Skeletal muscle cell (primary cell): ENCODE data around the gene PRKCD.
A peak's percentile ranks its signal among the peaks of the same experiment; 100 is the strongest.

Experiments
- DNase-seq: peaks from one replicate; pipeline ENCODE4 v3.0.0-alpha.2; 2010; ENCODE audit warnings: low read depth
- H3K4me3 ChIP-seq: 2 replicates; pipeline ENCODE4 v1.5.1; 2011; ENCODE audit warnings: low read depth, mild to moderate bottlenecking, control low read depth, low read length, moderate library complexity

The PRKCD gene

DNA sequence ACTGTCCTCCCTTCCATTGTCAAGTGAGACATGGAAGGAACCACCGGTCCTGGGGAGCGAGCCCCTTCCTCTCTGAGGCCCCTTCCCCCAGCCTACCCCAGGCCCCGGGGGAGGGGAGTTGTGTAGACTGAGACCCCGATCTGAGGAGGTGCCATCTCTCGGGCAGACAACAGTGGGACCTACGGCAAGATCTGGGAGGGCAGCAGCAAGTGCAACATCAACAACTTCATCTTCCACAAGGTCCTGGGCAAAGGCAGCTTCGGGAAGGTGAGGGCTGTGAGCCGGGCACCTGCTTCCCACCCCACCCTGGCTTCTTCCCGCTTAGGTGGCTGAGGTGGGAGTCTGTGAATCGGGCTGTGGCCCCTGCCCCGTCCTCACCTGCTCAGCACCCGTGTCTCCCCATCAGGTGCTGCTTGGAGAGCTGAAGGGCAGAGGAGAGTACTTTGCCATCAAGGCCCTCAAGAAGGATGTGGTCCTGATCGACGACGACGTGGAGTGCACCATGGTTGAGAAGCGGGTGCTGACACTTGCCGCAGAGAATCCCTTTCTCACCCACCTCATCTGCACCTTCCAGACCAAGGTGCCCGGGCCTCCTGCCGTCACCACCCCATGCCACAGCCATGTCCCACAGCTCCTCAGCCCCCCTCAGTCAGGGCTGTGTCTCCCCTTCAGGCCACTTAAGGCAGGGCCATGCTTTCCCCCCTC lies 24.9 kb downstream of the PRKCD start:
- DNase-seq: no peak
- H3K4me3 ChIP-seq: no peak overlapping the region

DNA sequence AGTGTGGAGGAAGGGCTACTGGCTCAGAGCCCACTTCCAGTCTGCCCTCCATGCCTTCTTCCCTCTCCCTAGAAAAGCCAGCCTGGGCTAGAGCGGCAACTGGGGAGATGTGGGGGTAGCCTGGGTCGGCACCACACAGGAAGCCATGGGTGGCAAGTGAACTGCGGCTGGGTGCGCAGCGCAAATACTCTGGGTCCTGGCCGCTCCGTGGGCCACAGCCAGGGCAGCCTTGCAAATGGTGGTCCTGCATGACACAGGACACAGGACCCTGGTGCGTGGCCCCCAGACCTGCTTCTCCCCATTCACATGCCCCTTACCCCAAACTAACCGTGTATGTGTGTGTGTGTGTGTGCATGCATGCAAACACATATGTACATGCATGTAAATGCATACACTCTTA lies 25.7 kb downstream of the PRKCD start:
- no peak overlapping the region for H3K4me3 ChIP-seq
- no peak for DNase-seq

DNA sequence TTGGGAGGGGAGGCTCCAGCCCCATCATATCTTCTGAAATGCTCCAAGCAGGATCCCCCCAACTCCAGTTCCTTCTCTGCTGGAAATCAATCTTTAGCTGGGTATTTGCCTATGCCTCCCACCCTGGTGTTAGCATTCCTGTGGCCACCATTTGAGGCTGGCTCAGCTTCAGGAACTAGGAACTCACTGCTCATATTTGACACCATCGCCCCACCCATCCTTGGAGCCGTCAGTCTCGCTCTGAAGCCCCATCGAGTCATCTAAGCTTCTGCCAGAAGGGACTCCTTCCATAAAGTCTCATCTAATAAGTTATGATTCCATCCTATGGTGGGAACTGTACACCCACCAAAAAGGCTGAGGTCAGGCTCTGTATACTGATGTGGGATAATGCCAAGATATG lies 26.4 kb downstream of the PRKCD start:
- no peak for DNase-seq

DNA sequence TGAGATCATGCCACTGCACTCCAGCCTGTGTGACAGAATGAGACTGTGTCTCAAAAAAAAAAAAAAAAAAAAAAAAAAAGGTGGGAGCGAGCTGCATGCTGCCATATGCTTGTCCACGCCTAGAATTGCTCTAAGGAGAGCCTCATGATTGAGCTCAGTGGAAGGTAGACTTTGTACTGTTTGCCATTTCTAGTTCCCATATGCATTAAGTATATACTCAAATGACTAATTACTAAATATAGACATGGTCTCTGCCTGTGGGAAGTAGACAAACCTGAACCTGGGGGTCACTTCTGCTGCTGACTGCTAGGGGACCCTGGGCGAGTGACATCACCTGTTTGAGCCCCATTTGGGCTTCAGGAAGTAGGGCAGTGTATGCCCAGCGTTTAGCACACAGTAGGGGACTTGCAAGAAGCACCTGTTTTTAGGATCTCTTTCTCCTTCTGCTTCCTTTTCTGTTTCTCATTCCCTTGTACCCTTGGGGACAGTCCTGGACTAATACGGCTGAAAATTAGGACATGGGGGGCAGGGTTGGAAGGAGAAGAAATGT lies 27.2 kb downstream of the PRKCD start:
- no peak overlapping the region for H3K4me3 ChIP-seq
- DNase-seq: no peak

More for the DNA sequence above, 26.4 kb downstream of the PRKCD start:
- H3K4me3 ChIP-seq: no peak overlapping the region

DNA sequence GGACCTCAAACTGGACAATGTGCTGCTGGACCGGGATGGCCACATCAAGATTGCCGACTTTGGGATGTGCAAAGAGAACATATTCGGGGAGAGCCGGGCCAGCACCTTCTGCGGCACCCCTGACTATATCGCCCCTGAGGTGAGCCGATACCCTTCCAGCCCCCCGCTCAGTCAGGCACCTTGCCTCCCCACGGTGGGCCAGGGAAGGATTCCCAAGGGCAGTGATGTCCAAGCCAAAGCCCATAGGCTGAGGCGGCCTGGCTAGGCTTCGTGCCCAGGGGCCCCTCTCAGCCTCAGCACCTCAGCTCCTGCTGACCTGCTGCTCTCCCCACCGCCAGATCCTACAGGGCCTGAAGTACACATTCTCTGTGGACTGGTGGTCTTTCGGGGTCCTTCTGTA lies 27.7 kb downstream of the PRKCD start:
- no peak for DNase-seq
- no peak overlapping the region for H3K4me3 ChIP-seq

DNA sequence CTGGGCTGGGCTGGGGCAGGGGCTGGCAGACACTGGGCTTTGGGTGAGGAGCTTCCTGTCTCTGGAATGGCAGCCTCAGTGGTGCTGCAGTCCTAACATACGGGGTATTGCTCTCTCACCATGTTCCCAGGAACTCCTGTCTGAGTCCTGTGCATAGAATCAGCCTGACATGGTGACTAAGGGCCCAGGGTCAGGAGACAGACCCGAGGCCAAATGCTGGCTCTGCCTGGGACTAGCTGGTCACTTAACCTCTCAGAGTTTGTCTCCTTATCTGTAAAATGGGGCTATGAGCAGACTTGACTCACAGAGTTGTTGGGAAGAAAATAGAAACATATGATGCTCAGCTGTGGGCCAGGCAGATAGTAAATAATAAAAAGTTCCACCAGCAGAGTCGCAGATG lies 28.3 kb downstream of the PRKCD start:
- DNase-seq: no peak
- H3K4me3 ChIP-seq: no peak overlapping the region

DNA sequence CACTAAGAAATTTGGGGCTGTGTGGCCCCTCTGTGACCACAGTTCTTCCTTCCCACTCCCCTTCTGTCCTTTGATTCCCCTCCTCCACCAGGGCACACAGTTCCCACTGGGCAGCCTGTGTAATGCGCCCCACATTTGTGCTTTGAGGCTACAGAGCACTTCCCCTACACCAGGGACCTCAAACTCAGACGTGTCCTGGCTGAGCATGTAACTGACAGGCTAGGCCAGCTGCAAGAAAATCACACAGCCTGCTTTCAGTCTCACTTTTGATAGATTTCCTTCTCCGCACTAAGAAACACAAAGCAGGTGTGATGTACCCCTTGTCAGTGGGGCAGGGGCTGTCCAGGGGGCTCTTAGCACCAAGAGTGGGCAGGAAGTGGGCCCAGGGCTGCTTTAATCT lies 29.6 kb downstream of the PRKCD start:
- no peak overlapping the region for H3K4me3 ChIP-seq
- no peak for DNase-seq

DNA sequence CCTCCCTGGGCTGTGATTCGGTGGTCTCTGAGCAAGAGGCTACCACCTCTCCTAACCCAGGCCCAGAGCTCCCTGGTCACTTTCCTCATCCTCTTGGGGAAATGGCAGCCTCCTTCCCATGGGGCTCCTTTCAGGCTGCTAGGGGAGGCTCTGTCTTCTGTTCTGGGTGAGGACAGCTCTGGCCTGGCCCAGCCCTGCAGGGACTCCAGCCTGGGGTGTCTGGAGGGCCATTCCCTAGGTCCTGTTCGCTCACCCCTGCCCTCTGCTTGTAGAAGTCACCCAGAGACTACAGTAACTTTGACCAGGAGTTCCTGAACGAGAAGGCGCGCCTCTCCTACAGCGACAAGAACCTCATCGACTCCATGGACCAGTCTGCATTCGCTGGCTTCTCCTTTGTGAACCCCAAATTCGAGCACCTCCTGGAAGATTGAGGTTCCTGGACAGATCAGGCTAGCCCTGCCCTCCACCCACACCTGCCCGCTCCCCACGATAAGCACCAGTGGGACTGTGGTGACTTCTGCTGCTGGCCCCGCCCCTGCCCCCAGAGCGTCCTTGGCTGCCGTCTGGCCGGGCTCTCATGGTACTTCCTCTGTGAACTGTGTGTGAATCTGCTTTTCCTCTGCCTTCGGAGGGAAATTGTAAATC lies 30.9 kb downstream of the PRKCD start:
- no peak overlapping the region for H3K4me3 ChIP-seq
- no peak for DNase-seq

DNA sequence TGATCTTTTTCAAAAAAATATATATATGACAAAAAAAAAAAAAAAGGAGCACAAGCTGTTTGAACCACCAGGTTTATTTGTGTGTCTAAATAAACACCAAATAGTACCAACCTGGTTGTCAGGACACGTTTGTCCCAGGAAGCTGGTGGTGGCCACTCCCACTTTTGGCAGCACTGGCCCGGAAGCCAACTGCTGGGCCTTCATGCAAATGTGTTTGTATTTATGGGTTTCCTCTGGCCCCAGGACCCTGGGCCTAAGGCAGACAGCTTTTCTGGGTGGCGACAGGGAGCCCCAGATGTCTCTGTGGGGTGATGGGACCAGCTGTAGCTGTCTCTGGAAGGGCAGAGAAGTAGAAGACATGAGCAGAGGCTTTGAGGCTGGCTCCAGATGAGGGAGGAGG lies 31.6 kb downstream of the PRKCD start:
- H3K4me3 ChIP-seq: no peak overlapping the region
- no peak for DNase-seq

DNA sequence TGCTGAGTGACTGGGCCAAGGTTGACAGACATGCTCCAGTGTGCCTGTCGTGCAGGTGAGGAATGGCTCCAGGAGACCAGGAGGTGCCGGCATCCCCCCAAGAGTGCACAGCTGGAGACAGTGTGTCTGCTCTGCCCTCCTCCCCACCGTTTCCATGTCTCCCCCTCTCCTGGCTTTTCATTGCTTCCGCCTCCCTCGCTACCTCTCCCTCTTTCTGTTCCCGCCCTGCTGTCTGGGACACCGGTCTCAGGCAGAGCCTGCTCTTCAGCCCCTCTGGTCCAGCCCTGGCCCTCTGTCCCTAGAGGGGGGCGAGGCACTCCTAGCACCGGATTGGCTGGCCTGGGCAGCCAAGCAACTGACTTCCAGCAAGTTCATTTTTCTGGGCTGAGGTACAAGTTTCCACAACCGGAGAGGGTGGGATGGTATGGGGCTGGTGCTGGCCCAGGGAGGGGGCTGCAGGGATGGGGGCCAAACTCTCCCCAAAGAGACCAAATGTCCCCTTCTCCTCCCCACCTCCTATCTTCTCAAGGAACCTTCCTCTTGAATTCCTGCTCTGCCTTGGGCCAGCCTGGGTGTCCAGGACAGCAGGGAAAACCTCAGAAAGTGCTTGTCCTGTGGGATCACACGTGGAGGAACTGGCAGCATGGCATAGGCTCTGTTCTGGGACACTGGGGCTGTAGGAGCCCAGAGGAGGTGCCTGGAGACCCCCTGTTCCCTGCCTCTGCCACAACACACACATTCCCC lies 32.6 kb downstream of the PRKCD start:
- no peak for DNase-seq
- H3K4me3 ChIP-seq: no peak overlapping the region

DNA sequence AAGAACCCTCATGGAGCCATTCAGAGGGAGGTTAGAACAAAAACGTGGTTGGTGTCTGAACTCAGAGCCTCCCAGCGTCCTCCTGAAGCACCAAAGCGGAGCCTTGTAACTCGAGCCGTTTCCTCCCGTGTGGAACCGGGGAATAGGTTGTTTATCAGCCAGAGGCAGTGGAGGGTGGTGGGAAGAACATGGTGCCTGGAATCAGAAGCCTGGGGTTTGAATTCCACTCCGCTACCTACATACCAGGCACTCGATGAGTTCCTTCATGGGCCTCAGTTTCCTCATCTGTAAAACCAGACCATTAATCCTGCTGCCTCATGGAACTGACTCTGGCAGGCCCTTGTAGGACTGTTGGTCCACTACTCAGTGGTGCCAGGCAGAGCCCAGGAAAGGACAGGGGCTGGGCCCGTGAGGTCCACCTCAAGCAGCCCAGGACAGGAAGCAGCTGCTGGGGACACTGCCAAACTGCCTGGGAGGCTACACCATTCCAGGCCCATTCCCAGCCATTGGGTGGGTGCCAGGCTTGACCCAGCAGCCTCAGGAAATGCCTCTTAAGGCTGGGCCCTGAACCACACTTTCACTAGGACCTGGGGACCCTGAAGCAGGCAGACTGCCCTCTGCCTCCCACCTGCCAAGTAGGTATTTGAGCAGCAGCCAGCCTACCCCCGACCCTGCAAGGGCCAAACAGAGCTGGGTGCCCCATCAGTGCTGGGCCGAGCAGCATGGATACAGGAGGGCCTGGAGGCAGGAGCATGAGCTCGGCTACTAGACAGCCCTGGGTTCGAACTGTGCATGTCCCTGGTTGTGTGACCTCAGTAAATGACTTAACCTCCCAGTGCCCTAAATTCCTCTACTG lies 33.4 kb downstream of the PRKCD start:
- DNase-seq: peak; percentile 18
- H3K4me3 ChIP-seq: no peak overlapping the region

DNA sequence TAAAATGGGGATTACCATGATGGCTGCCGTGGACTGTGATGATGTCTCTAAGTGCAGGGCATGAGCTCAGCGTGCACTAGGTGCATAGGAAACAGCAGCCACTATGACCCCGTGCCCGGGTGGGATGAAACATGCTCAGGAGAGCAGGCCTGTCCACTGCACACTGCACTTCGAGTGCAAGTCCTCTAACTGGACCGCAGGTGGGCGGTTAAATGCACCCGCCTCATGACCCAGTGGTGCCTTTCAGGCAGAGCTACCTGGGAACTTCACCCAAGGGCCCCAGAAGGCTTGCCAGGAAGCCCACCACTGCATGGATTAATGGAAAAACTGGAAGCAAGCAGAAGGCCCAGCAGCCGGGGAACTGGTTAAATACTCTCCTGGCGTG lies 34.0 kb downstream of the PRKCD start:
- no peak overlapping the region for H3K4me3 ChIP-seq
- no peak for DNase-seq

DNA sequence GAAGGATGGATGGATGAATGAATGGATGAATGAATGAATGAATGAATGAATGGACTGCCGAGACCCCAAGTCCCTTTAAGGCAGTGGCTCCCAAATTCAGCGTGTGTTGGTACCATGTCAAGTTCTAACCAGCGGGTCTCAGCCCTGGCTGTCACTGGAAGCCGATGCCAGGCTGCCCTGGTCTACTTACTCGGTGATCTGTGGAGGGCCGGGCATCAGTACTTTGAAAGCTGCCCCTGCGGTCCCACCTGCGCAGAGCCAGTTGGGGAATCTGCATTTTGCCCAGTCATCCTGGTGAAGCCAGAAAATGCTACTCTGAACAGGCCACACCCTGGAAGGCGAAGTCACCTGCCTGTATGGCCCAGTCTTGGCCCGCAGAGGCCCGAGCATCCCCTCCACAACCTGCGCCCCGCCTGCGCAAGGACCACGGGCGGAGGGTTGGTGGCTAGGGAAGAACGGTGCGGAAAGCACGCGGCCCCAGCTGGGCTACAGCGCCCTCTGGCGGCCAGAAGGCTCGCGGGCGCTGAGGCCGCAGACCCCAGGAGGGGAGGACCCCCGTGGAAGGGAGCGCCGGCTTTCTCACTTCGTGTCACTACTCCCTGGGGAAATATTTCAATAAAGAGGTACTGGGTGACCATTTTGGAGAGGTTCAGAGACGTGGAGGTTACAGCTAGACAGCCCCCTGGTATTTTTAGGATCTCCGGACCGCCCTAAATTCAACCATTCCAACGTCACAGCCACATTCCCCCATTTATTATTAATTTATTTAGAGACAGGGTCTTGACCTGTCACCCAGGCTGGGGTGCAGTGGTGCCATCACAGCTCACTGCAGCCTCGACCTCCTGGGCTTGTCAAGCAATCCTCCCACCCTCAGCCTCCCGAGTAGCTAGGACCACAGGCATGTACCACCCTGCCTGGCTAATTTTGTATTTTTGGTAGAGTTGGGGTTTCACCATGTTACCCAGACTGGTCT lies 34.9 kb downstream of the PRKCD start:
- DNase-seq: no peak

DNA sequence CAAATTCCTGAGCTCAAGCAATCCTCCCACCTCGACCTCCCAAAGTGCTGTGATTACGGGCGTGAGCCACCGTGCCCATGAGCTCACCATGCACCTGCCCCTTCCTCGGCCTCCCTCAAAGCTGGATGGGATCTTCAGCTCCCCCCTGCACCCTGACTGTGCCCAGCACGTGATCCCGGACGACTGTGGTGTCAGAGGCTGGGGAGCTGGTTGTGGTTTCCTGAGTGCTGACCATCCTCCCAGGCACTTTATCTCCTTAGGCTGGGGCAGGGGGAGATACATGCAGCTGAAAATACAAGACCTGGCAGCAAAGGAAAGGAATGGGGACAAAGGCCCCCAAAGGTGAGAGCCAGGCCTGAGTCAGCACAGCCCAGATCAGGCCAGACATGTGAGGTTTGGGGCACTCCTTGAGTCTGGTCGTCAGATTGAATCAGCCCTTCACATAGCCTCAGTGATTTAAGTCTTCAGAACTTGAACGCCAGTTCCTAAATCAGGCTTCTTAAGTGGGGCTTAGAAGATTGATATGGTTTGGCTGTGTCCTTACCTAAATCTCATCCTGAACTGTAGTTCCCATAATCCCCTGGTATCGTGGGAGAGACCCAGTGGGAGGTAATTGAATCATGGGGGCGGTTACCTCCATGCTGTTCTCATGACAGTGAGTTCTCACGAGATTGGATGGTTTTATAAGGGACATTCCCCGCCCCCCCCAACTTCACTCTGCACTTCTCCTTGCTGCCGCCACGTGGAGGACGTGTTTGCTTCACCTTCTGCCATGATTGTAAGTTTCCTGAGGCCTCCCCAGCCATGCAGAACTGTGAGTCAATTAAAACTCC lies 35.8 kb downstream of the PRKCD start:
- no peak overlapping the region for H3K4me3 ChIP-seq
- peak; percentile 31 for DNase-seq

More for the DNA sequence above, 34.9 kb downstream of the PRKCD start:
- no peak overlapping the region for H3K4me3 ChIP-seq

DNA sequence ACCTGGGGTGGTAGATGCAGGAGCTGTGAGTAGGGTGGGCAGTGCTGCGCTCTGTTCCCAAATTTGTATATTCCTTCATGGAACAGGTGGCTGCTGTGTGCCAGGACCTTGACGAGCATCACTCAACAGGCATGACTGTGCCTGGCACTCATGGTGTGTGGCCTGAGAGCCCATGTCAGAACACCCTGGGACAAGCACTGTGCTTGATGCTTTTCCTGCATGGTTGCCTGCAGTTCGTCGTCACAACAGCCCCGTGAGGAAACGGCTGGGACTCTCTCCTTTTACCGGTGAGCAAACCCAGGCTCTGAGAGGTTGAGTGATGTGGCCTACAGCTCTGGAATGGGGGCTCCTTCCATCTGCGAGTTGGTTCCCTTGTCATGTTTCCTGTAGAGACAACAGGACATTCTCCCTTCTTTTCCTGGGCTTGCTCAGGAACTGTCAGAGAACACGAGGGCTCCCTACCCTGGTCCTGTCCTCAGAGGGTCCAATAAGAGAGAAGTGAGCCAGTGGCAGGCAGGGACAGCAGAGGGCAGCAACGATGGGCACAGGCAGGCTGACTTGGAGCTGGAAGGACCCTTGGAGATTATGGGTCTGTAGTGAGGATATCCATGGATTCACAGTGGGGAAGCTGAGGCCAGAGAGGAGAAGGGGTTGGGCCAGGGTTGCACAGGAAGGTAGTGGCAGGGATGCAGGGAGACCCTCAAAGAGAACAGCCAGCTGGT lies 37.4 kb downstream of the PRKCD start:
- H3K4me3 ChIP-seq: no peak overlapping the region
- DNase-seq: no peak

DNA sequence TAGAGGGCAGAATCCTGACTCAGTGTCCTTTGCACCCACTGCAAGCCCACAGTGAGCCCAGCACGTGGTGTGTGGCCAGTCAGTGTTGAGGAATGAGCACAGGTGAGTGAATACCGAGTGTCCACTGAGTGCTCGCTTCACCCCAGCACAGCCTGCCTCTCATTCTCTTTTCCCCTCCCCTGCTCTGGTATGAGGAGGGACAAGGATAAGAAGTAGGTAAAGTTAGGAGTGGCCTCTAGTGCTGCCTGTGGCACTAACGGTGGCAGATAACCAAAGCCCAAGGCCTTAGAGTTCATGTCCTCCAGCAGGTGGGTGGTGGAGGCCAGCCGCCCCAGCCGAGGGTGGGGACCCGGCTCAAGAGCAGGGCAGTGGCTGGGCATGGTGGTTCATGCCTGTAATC lies 38.0 kb downstream of the PRKCD start:
- no peak overlapping the region for H3K4me3 ChIP-seq
- no peak for DNase-seq

DNA sequence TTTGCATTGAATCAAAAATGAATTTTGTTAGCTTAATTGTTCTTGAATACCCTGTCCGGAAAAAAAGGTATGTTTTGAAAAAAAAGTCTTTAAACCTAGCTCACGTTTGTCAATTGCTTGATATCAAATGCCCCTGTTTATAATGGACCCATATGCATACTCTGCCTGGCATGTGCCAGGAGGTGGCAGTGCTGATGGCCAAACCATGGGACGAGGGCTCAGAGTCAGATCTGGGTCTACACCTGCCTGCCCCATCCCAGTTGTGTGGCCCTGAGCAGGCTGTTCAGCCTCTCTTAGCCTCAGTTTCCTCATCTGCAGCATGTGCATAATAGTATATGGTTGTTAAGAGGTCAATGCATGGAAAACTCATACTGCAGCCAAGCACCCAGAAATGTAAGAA lies 38.8 kb downstream of the PRKCD start:
- no peak for DNase-seq
- H3K4me3 ChIP-seq: no peak overlapping the region
